A673 (cell line): Measurements from ENCODE around the gene BTBD9. TPM values are rescaled to one million over a fixed set of nuclear protein-coding genes. Genes with fewer than 3 reads are reported as not detected.

ENCODE experiments used
- BruUV-seq: library from RNA; stranded (reverse); fragments of 400-500 nt; replicated peaks from 2 replicates; lab custom pipeline; 2021; lab: Mats Ljungman, UMichigan
- CTCF ChIA-PET: fragments of 300-600 bp; sonication (Branson Sonifier 250); formaldehyde crosslinking; loops from one replicate; lab custom pipeline; 2022; ENCODE audit warnings: antibody characterized with exemption; lab: Charles Lee
- POLR2A ChIA-PET: fragments of 300-600 bp; sonication (Branson Sonifier 250); formaldehyde crosslinking; loops from one replicate; lab custom pipeline; 2022; ENCODE audit warnings: antibody characterized with exemption; ENCODE audit not compliant: low non-redundant PET; lab: Charles Lee
- DNase-seq: peaks from one replicate; pipeline ENCODE4 v3.0.0-alpha.2; 2015; ENCODE audit warnings: low spot score
- H3K27ac ChIP-seq: fragments of 200-600 bp; sonication (generic); 2 replicates; pipeline ENCODE4 v1.5.1; 2016; ENCODE audit warnings: mixed run types, low read depth, mild to moderate bottlenecking, mixed read lengths, antibody characterized with exemption, low read length; ENCODE audit not compliant: poor library complexity, severe bottlenecking
- H3K27me3 ChIP-seq: fragments of 200-600 bp; sonication (generic); replicated peaks from 2 replicates; pipeline ENCODE4 v1.6.1; 2017; ENCODE audit warnings: mixed run types, low read depth, mild to moderate bottlenecking, mixed read lengths, antibody characterized with exemption, low read length; ENCODE audit not compliant: insufficient read depth, poor library complexity
- H3K36me3 ChIP-seq: fragments of 200-600 bp; sonication (generic); 2 replicates; pipeline ENCODE4 v1.6.1; 2016; ENCODE audit warnings: mixed run types, mild to moderate bottlenecking, mixed read lengths, antibody characterized with exemption, low read length; ENCODE audit not compliant: insufficient read depth, poor library complexity, severe bottlenecking
- H3K4me1 ChIP-seq: fragments of 200-600 bp; sonication (generic); 2 replicates; pipeline ENCODE4 v1.6.1; 2017; ENCODE audit warnings: mixed run types, mild to moderate bottlenecking, mixed read lengths, antibody characterized with exemption, low read length; ENCODE audit not compliant: insufficient read depth, poor library complexity, severe bottlenecking
- H3K4me3 ChIP-seq: fragments of 200-600 bp; sonication (generic); 2 replicates; pipeline ENCODE4 v1.5.1; 2016; ENCODE audit warnings: low read depth, mixed run types, mild to moderate bottlenecking, mixed read lengths, low read length; ENCODE audit not compliant: poor library complexity, severe bottlenecking
- H3K9me3 ChIP-seq: fragments of 200-600 bp; sonication (generic); 2 replicates; pipeline ENCODE4 v1.6.1; 2016; ENCODE audit warnings: mixed run types, low read depth, mild to moderate bottlenecking, mixed read lengths, antibody characterized with exemption, low read length; ENCODE audit not compliant: poor library complexity, severe bottlenecking
- CTCF ChIP-seq: fragments of 300-800, 200-600 bp; sonication (generic); conservative IDR thresholded peaks from 2 replicates; pipeline ENCODE4 v1.5.1; 2017; ENCODE audit warnings: low read depth, mild to moderate bottlenecking, antibody characterized with exemption, low read length, moderate library complexity, mixed read lengths
- EZH2 ChIP-seq: fragments of 200-600 bp; sonication (generic); IDR thresholded peaks from 2 replicates; pipeline ENCODE4 v1.6.1; 2017; ENCODE audit warnings: borderline replicate concordance, low read depth, mild to moderate bottlenecking, mixed read lengths, antibody characterized with exemption, low read length; ENCODE audit not compliant: poor library complexity, severe bottlenecking
- intact Hi-C: fragments of 100-400 bp; cut with micrococcal nuclease; formaldehyde crosslinking; loops from one replicate; pipeline ENCODE4 v1.10.0; 2022; ENCODE audit not compliant: unreplicated experiment
- total RNA-seq: library from RNA; stranded (reverse); gene quantifications from 2 replicates; pipeline ENCODE4 v1.2.3, GENCODE V29; 2021

The BTBD9 gene
- total RNA-seq, 1 experiment from 2014 or later, result 8.0 TPM

DNA sequence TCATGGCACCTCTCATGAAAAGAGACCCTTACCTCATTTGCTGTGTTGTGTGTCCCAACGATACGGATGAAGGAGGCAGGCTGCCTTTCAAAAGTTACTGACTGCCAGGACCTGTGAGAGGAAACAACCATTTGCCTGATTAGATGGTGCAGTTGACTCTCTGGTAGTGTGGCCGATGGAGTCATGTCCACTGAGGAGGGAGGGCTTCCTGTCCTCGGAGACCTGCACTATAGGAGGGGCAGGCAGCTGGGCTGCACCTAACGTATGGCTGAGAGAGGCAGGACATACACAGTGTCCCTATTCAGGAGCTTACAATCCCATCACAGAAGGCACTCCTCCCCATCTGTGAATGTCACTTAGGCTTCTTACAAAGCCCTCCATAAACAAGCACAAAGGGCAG lies 447.2 kb downstream of the BTBD9 start:
- no peak for DNase-seq
- BruUV-seq, result no TSS peak
- POLR2A ChIA-PET, result no interaction called here
- no peak overlapping the region for H3K4me3 ChIP-seq
- no peaks in the 10 kb centered on the region for H3K9me3 ChIP-seq
- H3K27ac ChIP-seq, result no peak overlapping the region
- peaks cover 8% of the 10 kb centered on the region for H3K4me1 ChIP-seq
- intact Hi-C loops, result no loop called here
- H3K36me3 ChIP-seq, result no peaks in the 10 kb centered on the region
- CTCF ChIA-PET, result interaction anchor here (0.6 kb wide), 1 partner anchor 76 kb away, joined by 11 read pairs; no protein-coding TSS in a partner anchor
- no peak for TF ChIP-seq CTCF
- TF ChIP-seq EZH2, result no peak
- no peaks in the 10 kb centered on the region for H3K27me3 ChIP-seq

- TF ChIP-seq CTCF (no peak), EZH2 (no peak)
- Histone ChIP-seq H3K27me3 (no peaks in the 10 kb centered on the region), H3K4me1 (peaks cover 8% of the 10 kb centered on the region), H3K36me3 (no peaks in the 10 kb centered on the region), H3K9me3 (no peaks in the 10 kb centered on the region), H3K4me3 (no peak overlapping the region), H3K27ac (no peak overlapping the region)
- BruUV-seq, result no TSS peak
- CTCF ChIA-PET, result interaction anchor here (0.6 kb wide), 1 partner anchor 75 kb away, joined by 11 read pairs; no protein-coding TSS in a partner anchor
- POLR2A ChIA-PET, result no interaction called here
- intact Hi-C loops, result no loop called here
- no peak for DNase-seq
Measured at GRCh38 chr6:38192011-38192410, 447.7 kb downstream of the BTBD9 start.

DNA sequence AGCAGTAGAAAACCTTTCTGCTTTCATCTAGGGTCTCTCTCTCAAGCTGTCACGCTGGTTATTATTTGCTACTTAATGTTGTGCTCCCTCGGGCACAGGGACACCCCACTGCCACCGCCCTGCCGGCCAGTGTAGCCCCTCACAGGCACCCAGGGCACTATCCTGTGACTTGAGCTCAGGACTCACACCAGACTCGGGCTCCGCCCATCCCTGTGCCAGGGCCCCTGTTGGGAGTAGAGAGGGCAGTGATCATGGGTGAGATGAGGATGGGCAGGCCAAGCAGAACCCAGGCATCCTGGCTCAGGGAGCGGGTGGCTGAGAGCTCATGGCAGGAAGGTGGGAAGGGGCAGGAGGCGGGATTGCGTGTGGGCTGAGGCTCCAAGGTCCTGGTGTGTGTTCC lies 448.3 kb downstream of the BTBD9 start:
- Histone ChIP-seq H3K27ac (no peak overlapping the region), H3K27me3 (no peaks in the 10 kb centered on the region), H3K4me1 (peaks cover 8% of the 10 kb centered on the region), H3K36me3 (no peaks in the 10 kb centered on the region), H3K4me3 (no peak overlapping the region), H3K9me3 (no peaks in the 10 kb centered on the region)
- BruUV-seq, result no TSS peak
- no peak for DNase-seq
- POLR2A ChIA-PET, result no interaction called here
- CTCF ChIA-PET, result no interaction called here
- intact Hi-C loops, result no loop called here
- no peak for TF ChIP-seq EZH2
- no peak for TF ChIP-seq CTCF
